ENCODE data around the gene SHROOM2. TPM values are rescaled to one million over a fixed set of nuclear protein-coding genes. Genes with fewer than 3 reads are reported as not detected.

SHROOM2 gene
- total RNA-seq, 1 experiment from 2014 or later: 5.3 TPM

DNA sequence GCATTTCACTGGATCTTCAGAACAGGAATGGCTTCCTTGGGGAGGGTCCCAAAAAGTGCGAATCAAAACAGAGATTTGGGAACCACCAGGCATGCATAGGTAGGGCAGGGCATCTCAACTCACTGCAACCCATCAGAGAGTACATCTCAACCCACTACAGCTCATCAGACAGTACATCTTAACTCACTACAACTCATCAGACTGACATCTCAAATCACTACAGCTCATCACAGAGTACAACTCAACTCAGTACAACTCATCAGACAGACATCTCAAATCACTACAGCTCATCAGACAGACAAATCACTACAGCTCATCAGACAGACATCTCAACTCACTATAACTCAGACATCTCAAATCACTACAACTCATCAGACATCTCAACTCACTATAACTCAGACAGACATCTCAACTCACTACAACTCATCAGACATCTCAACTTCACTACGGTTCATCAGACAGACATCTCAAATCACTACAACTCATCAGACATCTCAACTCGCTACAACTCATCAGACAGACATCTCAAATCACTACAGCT, 133.5 kb downstream of the SHROOM2 start:
- Histone ChIP-seq H4K20me1 (ENCODE audit: insufficient read depth) (no peaks in the 10 kb centered on the region), H3K9me2 (ENCODE audit: insufficient read depth) (no peaks in the 10 kb centered on the region), H3K4me2 (ENCODE audit: low read length) (no peak overlapping the region), H3K4me3 (replicated peaks in 1 of 2; ENCODE audit: low read depth in 1 of 2, low read length in 2 of 2) (no peak overlapping the region), H3K27me3 (ENCODE audit: insufficient read depth, low read length) (no peaks in the 10 kb centered on the region), H3K79me2 (ENCODE audit: insufficient read depth, low read length) (no peaks in the 10 kb centered on the region), H3K36me3 (ENCODE audit: control insufficient read depth in 1 of 2, insufficient read depth in 2 of 2, low read length in 2 of 2) (no peaks in the 10 kb centered on the region), H3K9me3 (ENCODE audit: control insufficient read depth in 1 of 2, insufficient read depth in 1 of 2, low read depth in 1 of 2, low read length in 2 of 2) (no peaks in the 10 kb centered on the region), H3K27ac (ENCODE audit: low read depth, low read length) (no peak overlapping the region), H2AFZ (ENCODE audit: low read depth, low read length, poor library complexity, severe bottlenecking) (no peak overlapping the region), H3K9ac (ENCODE audit: low read length) (no peak overlapping the region), H3K4me1 (ENCODE audit: control insufficient read depth in 1 of 2, insufficient read depth in 2 of 2, low read length in 2 of 2) (no peaks in the 10 kb centered on the region)
- TF ChIP-seq YY1 (IDR thresholded peaks at IDR 0.05; ENCODE audit: extremely low read depth, insufficient replicate concordance, low read depth, low read length) (no peak), ZNF274 (IDR thresholded peaks at IDR 0.05; ENCODE audit: low read depth, low read length) (no peak), EZH2 (IDR thresholded peaks at IDR 0.05) (no peak), JUND (IDR thresholded peaks at IDR 0.05) (no peak), EGR1 (IDR thresholded peaks at IDR 0.05; ENCODE audit: low read depth) (no peak), RAD21 (IDR thresholded peaks at IDR 0.05; ENCODE audit: low read depth) (no peak), EZH2phosphoT487 (IDR thresholded peaks at IDR 0.05; ENCODE audit: borderline replicate concordance) (no peak), ELF1 (IDR thresholded peaks at IDR 0.05; ENCODE audit: borderline replicate concordance, low read depth) (no peak), FOSL1 (IDR thresholded peaks at IDR 0.05; ENCODE audit: low read depth) (no peak), ZFX (IDR thresholded peaks at IDR 0.05) (no peak), POLR2AphosphoS5 (IDR thresholded peaks at IDR 0.05; ENCODE audit: low read depth, low read length) (no peak), CBX3 (IDR thresholded peaks at IDR 0.05; ENCODE audit: low read depth) (no peak)
- TF ChIP-seq, protein P1, sequence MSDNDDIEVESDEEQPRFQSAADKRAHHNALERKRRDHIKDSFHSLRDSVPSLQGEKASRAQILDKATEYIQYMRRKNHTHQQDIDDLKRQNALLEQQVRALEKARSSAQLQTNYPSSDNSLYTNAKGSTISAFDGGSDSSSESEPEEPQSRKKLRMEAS (IDR thresholded peaks at IDR 0.05): no peak
- TF ChIP-seq, protein P2, sequence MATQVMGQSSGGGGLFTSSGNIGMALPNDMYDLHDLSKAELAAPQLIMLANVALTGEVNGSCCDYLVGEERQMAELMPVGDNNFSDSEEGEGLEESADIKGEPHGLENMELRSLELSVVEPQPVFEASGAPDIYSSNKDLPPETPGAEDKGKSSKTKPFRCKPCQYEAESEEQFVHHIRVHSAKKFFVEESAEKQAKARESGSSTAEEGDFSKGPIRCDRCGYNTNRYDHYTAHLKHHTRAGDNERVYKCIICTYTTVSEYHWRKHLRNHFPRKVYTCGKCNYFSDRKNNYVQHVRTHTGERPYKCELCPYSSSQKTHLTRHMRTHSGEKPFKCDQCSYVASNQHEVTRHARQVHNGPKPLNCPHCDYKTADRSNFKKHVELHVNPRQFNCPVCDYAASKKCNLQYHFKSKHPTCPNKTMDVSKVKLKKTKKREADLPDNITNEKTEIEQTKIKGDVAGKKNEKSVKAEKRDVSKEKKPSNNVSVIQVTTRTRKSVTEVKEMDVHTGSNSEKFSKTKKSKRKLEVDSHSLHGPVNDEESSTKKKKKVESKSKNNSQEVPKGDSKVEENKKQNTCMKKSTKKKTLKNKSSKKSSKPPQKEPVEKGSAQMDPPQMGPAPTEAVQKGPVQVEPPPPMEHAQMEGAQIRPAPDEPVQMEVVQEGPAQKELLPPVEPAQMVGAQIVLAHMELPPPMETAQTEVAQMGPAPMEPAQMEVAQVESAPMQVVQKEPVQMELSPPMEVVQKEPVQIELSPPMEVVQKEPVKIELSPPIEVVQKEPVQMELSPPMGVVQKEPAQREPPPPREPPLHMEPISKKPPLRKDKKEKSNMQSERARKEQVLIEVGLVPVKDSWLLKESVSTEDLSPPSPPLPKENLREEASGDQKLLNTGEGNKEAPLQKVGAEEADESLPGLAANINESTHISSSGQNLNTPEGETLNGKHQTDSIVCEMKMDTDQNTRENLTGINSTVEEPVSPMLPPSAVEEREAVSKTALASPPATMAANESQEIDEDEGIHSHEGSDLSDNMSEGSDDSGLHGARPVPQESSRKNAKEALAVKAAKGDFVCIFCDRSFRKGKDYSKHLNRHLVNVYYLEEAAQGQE (IDR thresholded peaks at IDR 0.05; ENCODE audit: low read depth): no peak
- TF ChIP-seq, protein P3, sequence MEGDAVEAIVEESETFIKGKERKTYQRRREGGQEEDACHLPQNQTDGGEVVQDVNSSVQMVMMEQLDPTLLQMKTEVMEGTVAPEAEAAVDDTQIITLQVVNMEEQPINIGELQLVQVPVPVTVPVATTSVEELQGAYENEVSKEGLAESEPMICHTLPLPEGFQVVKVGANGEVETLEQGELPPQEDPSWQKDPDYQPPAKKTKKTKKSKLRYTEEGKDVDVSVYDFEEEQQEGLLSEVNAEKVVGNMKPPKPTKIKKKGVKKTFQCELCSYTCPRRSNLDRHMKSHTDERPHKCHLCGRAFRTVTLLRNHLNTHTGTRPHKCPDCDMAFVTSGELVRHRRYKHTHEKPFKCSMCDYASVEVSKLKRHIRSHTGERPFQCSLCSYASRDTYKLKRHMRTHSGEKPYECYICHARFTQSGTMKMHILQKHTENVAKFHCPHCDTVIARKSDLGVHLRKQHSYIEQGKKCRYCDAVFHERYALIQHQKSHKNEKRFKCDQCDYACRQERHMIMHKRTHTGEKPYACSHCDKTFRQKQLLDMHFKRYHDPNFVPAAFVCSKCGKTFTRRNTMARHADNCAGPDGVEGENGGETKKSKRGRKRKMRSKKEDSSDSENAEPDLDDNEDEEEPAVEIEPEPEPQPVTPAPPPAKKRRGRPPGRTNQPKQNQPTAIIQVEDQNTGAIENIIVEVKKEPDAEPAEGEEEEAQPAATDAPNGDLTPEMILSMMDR (IDR thresholded peaks at IDR 0.05 in 2 of 3, conservative IDR thresholded peaks at IDR 0.05 in 1 of 3; ENCODE audit: borderline replicate concordance in 1 of 3, insufficient read depth in 1 of 3, low read depth in 2 of 3, low read length in 2 of 3): no peak
- TF ChIP-seq, protein P4, sequence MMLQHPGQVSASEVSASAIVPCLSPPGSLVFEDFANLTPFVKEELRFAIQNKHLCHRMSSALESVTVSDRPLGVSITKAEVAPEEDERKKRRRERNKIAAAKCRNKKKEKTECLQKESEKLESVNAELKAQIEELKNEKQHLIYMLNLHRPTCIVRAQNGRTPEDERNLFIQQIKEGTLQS (IDR thresholded peaks at IDR 0.05): no peak
- ChIA-PET CTCF (no interaction called here), POLR2A (no interaction called here), RAD21 (ENCODE audit: low non-redundant PET in 1 of 2, low total read pairs in 2 of 2, uncharacterized antibody in 2 of 2, unreplicated experiment in 2 of 2) (no interaction called here)
- no TSS peak for BruUV-seq (replicated peaks)
- DNase-seq (ENCODE audit: low read depth, low spot score): no peak
- ATAC-seq: no peak
- intact Hi-C loops (cut with micrococcal nuclease): no loop called here

Data from HCT116 (cell line).